NCI-H1436 (cell line): ENCODE measurements around the gene SERHL2.
A peak's percentile ranks its signal among the peaks of the same experiment; 100 is the strongest.
"Not testable (repeated sequence)": the region's sequence is repeated elsewhere in the genome, so short reads cannot be mapped to it uniquely, and the experiment has no call there.

ENCODE experiments used
- DNase-seq: peaks from one replicate; lab custom pipeline; 2025; lab: John Stamatoyannopoulos, UW

Gene SERHL2

GRCh38 chr22:42574468-42574867, 20.7 kb downstream of the SERHL2 start:
- DNase-seq = not testable (repeated sequence)

GRCh38 chr22:42575996-42576574, 22.3 kb downstream of the SERHL2 start:
- not testable (repeated sequence) for DNase-seq

- not testable (repeated sequence) for DNase-seq
Observed at GRCh38 chr22:42577141-42577540, 23.4 kb downstream of the SERHL2 start.

- no peak for DNase-seq
Observed at GRCh38 chr22:42577623-42578240, 24.0 kb downstream of the SERHL2 start.

GRCh38 chr22:42580040-42580439, 26.3 kb downstream of the SERHL2 start:
- not testable (repeated sequence) for DNase-seq

GRCh38 chr22:42581194-42581761, 27.5 kb downstream of the SERHL2 start:
- not testable (repeated sequence) for DNase-seq

GRCh38 chr22:42581762-42582716, 28.3 kb downstream of the SERHL2 start:
- peak; percentile 78 for DNase-seq

GRCh38 chr22:42582987-42583386, 29.2 kb downstream of the SERHL2 start:
- DNase-seq = no peak

GRCh38 chr22:42584364-42584940, 30.7 kb downstream of the SERHL2 start:
- DNase-seq = no peak

- no peak for DNase-seq
Observed at GRCh38 chr22:42585096-42585495, 31.3 kb downstream of the SERHL2 start.

GRCh38 chr22:42586381-42586780, 32.6 kb downstream of the SERHL2 start:
- no peak for DNase-seq

GRCh38 chr22:42587588-42588175, 33.9 kb downstream of the SERHL2 start:
- DNase-seq = no peak

GRCh38 chr22:42591987-42592386, 38.2 kb downstream of the SERHL2 start:
- no peak for DNase-seq

- no peak for DNase-seq
Observed at GRCh38 chr22:42595434-42595833, 41.7 kb downstream of the SERHL2 start.

- no peak for DNase-seq
Observed at GRCh38 chr22:42596336-42596735, 42.6 kb downstream of the SERHL2 start.

- no peak for DNase-seq
Observed at GRCh38 chr22:42596863-42597530, 43.2 kb downstream of the SERHL2 start.

- no peak for DNase-seq
Observed at GRCh38 chr22:42601879-42602465, 48.2 kb downstream of the SERHL2 start.

GRCh38 chr22:42602470-42602869, 48.7 kb downstream of the SERHL2 start:
- DNase-seq = no peak

- DNase-seq = no peak
Observed at GRCh38 chr22:42603427-42603826, 49.7 kb downstream of the SERHL2 start.

- DNase-seq = no peak
Observed at GRCh38 chr22:42604403-42604802, 50.6 kb downstream of the SERHL2 start.

GRCh38 chr22:42607641-42608040, 53.9 kb downstream of the SERHL2 start:
- DNase-seq = not testable (repeated sequence)
